Suppressor macrophage (primary cell): ENCODE measurements around the gene SASS6.
A peak's percentile ranks its signal among the peaks of the same experiment; 100 is the strongest.

Source experiments
- DNase-seq, 4 experiments: peaks; one replicate each; pipeline ENCODE4 v3.0.0-alpha.2; 2020 to 2022

The SASS6 gene

DNA sequence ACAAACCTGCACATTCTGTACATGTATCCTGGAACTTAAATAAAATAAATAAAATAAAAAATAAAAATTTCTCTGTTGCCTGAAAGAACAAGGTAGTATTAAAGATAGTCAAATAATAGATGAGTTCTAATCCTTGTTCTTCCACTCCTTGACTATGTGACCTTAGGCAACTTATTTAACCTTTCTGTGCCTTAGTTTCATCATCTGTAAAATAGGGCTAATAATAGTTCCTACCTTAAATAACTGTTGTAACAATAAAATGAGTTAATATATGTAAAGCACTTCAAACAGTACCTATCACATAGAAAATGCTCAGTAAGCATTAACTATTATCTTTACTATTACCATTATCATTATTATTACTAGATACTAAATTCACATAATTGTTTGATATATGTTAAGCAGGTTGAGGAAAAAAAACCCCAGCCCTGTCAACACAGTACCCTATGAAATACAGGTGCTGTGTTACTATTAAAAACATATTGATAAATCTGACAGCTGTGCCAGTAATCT, 23.1 kb downstream of the SASS6 start:
- DNase-seq = no peak

DNA sequence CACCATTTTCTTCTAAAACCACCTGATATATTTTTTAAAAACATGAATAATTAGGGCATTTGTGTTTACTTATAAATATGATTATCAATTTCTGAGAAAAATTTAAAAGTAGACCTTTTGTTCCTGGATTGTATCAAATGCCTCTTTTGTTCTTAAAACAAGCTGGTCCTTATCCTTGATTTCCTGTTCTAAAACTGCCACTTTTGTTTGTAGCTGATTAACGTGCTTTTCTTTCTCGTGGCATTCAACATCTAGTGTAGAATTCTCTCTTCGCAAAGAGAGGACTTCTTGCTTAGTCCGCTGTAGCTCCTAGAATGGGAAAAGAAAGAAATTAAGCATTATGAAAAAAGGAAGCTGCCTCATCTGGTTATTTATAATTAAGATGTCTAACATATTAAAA, 25.0 kb downstream of the SASS6 start:
- no peak for DNase-seq

DNA sequence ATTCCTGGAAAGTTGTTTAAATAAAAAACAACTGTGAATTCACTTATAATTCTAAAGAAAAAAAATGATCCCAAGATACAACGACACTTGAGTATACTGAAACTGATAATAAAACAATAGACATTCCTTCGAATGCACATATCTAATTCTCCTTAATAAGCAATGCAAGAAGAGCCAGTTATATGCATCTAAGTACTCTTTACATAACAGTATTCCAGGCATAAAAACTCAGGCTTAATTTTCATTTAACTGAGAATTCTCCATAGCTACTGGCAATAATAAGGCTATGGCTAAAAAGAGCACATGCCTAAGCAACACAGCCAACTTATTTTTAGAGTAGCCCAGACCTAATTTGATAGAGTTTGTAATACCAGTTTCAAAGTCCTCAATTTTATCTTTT, 31.2 kb downstream of the SASS6 start:
- no peak for DNase-seq

DNA sequence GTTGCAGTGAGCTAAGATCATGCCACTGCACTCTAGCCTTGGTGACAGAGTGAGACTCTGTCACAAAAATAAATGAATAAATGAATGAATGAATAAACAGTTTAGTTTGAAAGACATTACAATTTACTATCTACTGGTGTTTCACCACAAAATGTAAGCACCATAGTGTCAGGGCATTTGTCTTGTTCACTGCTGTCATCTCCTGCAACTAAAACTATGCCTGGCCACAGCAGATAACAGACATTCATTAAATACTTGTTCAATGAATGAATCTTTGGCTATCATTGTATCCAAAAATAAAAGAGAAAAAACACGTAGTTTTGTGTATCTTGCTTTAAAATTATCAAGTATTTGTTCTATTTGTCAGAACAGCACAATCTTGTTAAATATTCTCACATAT, 32.5 kb downstream of the SASS6 start:
- no peak for DNase-seq

DNA sequence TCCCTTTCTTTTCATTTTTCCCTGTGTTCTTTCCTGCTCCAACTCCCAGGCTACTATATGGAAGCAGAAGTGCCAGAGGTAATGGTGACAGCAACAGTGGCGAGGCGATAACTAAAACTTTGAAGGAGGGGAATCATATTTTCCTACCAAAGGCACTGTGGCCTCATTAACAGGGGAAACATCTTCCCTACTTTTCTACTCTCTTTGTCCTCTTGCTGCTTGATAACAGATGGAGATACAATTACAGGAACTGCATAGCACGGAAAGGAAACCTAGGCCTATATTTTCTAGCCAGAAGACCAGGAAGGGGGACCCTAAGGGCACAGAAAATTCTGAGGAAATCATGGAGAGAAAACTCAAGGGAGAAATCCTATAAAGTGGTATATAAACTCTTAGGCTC, 42.3 kb downstream of the SASS6 start:
- DNase-seq = no peak

DNA sequence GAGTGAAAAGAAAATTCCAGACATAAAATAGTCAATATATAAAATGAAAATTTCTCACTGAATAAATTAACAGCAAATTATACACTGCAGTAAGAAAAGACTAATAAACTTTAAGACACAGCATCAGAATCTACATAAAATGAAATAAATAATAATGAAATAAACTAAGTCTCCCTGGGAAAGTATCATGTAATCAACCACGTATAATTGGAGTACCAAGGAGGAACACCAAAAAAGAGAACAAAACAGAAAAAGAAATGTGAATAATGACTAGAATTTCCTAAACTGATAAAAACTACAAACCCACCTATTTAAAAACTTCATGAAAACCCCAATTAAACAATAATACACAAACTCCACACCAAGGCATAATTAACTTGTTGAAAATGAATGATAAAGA, 43.6 kb downstream of the SASS6 start:
- no peak for DNase-seq

DNA sequence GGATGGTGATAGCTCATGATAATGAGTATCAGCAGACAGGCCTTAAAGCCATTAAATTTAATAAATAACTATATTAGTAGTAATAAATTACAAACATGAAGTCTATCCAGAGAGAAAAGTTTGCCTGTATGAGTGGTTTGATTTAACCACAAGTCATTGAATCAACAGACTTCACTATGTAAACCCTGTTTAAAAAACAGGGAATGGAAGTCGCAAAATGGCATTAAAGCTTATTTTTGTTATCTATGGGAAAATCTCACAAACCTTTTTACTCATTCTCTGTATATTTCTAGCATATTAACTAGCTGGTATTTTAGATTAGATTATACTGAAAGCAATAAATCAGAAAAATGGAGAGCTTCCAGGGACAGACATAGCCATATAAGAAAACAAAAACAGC, 45.3 kb downstream of the SASS6 start:
- no peak for DNase-seq

DNA sequence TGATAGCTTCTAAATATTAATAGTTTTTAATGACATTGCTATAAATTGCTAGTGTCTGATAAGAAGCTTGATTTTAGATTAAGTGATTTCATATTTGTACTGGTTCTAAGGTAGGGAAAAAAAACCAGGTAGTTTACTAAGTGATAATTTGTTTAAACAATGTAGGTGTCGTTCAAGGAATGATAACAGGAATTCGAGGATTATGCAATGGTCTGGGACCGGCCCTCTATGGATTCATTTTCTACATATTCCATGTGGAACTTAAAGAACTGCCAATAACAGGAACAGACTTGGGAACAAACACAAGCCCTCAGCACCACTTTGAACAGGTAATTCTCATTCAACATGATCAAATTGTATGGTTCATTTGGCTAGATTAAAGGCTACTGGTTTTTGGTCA, 52.4 kb downstream of the SASS6 start:
- no peak for DNase-seq

DNA sequence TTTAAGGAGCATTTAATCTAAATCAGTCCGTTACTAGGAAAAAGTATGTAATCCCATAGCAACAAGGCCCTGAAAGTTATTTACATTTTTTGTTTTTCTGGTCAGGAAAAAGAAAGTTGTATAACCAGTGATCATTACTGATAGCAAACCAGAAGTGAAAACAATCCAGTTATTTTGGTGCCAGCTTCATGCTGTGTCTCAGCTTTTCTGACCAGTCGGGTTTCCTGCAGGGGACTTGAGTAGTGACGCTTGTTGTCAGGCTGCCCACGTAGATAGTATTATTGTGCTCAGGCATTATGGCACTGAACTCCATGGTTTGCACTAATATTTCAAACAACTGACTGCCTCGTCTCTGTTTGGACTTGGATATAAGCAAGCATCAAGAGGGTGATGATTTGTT, 55.2 kb downstream of the SASS6 start:
- DNase-seq = no peak

DNA sequence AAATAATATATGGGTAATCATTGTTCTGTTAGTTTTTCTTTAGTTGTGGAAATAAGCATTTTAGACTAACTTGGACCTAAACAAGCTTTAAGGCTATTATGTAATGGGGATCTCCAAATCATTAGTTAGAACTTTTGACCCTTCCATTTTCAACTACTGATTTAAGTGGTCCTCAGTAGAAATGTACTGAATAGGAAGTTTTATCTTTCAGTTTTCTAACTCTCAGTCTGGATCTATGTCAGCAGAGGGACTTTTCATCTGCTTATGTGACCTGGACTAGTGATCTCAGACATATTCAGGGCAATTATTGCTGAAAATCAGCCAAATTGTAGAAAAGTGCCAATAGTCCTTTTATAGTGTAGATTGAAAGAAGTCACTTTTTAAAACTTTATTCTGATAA, 56.0 kb downstream of the SASS6 start:
- no peak for DNase-seq

DNA sequence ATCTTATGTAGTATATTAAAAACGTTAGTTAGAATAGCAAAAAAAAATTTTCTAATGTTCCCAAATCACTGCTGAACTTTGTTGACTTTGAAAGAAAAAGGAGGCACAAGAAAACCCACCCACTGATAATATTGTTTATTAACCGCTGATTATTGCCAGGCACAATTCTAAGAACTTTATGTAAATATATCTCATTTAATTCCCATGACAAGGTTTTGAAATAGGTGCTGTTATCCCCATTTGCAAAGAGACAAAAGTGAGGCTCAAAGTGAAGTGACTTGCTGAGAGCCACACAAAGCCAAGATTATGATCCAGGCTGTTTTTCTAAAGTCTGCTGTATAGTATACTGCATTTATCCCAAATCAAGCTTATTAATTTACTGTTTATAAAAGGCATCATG, 56.4 kb downstream of the SASS6 start:
- no peak for DNase-seq

DNA sequence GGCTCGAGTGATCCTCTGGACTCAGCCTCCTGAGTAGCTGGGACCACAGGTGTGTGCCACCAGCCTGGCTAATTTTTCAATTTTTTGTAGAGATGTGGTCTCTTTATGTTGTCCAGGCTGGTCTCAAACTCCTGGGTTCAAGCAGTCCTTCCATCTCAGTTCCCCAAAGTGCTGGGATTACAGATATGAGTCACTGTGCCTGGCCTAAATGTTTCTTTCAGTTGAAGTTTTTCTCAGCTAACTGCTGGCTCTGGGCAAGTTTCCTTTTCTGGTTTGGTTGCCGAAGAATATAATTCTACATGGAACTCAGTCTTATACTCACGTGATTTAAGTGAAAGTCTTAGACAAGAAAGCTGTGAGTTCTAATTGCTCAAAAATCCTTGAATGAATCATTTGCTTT, 57.0 kb downstream of the SASS6 start:
- peak in 2 of 4 experiments; percentile 2 to 6 for DNase-seq

DNA sequence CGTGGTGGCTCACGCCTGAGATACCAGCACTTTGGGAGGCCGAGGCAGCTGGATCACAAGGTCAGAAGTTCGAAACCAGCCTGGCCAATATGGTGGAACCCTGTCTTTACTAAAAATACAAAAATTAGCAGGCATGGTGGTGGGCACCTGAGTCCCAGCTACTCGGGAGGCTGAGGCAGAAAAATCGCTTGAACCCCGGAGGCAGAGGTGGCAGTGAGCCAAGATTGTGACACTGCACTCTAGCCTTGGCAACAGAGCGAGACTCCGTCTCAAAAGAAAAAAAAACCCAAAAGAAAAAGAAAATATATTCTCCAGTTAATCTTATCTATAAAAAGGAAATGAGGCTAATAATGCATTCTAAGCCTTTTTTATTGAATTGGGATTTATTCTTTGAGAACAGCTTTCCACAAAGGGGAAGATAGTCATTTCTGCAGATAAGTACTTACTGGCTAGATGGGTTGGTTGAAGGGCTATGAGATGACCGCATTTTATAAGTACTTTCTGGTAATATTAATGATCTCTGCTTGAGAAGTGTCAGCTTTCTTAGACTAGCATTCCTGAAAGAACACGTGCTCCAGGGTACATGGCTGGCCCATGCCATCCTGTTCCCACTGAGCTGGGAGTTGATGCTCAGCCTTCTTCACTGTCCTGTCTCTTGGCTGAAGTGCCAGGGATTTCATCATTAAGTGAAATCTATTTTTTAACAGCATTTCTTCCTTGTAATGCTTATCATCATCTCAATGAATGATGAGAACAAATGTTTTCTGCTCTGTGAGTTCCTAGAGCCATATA, 57.9 kb downstream of the SASS6 start:
- no peak for DNase-seq

DNA sequence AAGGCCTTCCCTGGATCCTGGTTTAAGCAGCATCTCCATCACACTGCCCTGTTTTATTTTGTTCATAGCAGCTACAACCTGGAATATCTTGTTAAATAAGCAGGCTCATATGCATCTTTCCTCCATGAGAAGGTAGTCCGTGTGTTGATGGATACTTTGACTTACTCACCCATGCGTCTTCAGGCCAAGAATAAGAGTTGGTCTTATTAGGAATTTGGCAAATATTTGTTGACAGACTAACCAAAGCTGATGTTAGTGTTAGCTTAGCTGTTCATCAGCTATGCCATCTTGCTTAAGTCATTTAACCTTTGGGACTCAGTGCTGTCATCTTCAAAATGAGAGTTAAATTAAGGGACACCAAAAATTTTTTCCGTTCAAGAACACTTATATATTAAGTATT, 59.2 kb downstream of the SASS6 start:
- DNase-seq = no peak

DNA sequence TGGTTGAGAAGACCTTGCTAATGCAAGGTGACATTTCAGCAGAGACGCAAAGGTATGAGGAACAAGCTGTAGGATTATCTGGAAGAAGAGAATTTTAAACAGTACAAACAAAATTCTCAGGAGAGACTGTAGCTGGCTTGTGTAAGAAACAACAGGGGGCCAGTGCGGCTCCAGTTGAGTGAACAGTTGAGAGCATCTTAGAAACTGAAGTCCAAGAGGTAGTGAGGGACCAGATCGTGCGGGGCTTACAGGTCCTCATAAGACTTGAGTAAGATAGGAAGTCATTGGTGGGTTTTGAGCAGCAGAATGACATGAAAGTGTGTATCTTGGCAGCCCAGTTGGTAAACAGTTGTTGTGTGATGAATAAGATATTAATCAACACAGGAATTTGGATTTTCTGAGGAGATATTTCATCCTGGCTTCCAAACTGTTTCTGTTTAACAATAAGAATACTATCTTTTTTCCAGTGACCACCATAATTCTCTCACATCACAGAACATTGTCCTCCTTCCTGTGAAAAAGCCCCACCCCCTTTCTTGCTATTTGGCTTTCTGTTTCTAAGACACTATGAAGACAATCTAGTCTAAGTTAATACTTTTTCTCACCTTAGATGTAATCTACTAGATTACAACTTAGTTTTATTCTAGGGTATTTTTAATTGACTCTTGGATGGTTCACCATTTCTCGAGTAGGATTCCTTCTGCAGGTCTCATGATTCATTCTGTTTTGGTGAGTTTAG, 62.4 kb downstream of the SASS6 start:
- DNase-seq = no peak

DNA sequence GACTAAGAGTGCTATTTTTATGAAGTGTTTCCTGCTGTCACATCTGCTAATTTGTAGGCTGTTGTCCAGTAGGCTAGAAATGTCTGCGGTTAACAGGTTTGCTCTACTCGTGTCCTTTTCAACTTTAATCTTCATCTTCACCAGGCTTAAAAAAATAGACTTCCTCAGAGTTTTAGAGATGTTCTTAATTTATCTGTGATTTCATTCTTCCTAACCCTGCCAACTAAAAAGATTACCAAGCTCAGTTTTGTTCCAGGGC, 66.8 kb downstream of the SASS6 start:
- no peak for DNase-seq

DNA sequence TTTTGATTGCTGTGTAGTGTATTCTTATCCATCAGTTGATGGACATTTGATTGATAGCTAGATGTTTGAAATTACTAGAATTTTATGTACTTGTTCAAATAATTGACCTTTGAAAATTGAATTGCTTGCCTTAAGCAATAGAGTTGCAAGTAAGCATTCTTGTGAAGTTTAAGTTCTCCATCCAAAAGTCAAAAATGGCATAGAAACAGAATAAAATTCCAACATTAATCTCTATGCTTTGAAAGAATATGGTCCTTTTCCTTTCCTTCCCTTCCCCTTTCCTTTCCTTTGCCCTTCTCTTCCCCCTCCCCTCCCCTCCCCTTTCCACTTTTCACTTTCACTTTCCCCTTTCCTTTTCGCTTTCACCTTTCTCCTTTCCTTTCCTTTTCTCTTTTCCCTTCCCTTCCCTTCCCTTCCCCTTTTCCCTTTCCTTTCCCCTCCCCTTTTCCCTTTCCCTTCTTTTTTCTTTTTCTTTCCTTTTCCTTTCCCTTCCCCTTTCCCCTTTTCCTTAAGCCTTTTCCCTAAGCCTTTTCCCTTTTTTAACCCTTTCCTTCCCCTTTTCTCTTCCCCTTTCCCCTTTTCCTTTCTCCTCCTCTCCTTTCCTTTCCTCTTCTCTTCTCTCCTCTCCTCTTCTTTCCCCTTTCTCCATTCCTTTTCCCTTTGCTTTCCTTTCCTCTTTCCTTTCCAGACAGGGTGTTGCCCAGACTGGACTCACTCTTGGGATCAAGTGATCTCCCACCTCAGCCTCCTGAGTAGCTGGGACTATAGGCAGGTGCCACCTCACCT, 67.4 kb downstream of the SASS6 start:
- DNase-seq = no peak

DNA sequence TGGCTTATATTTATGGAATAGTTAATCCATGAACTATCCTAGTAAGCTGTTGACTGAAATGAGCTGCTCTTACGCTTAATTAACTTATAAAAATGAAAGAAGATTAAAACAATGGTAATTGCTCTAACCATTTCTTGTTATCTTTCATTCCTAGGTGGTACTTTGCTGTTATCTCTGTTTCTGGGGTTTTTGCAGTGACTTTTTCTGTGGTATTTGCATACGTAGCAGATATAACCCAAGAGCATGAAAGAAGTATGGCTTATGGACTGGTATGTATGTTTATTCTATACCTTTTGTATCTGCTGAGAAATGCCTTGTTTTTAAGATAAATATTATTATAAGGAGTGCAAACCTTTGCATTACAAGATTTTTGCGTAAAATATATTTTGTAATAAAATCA, 71.0 kb downstream of the SASS6 start:
- DNase-seq = no peak

DNA sequence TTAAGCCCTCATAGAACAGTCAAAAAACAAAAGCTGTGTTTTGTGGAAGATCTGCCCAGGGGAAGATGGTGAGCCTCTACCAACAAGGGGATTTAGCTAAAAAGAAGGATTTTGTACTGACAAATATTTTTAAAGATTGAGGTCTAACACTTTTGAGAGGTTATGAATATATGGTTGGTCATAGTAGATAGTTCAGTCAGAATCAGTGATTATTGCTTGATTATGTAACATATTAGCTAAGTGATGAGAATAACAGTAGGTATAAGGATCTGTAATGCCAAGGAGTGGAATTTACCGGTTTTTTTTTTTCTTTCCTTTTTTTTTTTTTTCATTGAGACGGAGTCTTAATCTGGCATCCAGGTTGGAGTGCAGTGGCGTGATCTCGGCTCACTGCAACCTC, 79.0 kb downstream of the SASS6 start:
- DNase-seq = no peak

DNA sequence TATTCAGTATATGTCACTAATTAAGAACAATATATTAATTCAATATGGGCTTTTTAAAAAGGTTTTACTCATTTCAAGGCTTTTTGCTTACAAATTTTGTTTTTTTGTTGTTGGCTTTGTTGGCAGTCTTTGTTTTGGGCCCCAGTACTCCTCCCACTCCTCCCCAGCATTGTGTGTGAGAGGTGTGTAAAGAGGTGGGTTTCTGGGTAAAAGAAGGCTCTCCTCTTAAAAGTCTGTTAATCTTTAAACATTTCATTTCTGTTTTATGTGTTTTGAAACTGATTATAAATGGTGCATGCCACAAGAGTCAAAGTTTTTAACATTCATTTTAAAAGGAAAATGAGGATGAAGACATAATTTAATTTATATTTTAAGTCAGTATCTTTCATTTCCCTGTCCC, 79.6 kb downstream of the SASS6 start:
- no peak for DNase-seq

DNA sequence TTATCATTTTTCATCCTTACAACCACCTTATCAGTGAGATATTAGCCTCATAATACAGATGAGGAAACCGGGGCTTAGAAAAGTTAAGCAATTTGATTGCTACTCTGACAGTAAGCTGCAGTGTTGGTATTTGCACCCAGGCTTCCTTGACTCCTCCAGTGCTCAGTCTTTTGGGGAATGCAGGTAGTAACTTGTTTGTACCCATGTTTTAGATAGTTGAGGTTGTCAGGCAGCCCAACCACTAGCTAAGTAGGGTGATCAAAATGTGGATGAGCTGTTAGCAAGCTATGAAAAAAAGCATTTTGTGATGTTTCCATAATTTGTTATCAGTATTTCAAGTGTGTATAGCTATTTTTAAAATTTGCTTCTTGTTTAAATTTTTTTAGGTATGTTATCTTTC, 80.8 kb downstream of the SASS6 start:
- DNase-seq = no peak

DNA sequence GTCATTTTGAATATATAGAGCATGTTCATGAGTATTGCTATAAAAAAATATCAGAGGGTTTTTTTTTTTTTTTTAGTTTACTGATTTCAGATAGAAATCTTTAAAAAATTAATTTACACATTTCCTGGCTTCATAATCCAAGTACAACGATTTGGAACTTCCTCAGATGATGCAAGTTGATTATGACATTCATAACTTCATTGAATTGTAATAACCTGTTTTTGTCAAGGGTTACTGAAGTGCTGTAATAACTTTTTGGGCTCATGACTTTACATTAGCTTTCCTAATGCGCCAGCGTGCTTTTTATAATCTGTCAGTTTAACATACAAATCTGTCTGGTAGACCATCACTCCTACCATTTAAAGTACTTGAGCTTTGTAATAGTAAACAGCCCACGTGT, 81.3 kb downstream of the SASS6 start:
- DNase-seq = peak in 3 of 4 experiments; percentile 2 to 63 (median 49)

DNA sequence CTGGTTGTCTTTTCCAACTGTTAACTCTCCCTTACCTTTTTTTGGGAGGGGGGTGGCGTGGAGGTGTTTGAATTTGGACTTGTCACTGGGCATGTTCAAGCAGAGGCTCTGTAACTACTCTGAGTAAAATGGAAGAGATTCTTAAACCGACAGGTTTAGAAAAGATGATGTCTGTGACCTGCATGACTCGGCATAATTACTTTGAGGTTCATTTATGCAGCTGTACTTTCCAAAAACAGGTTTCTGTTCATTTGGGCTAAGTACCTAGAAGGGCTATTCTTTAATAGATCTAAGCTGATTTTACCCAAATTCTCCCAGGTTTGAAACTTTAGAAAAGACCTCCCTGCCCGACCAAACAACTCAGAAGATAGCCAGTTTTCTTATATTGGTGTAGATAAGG, 82.6 kb downstream of the SASS6 start:
- DNase-seq = no peak

DNA sequence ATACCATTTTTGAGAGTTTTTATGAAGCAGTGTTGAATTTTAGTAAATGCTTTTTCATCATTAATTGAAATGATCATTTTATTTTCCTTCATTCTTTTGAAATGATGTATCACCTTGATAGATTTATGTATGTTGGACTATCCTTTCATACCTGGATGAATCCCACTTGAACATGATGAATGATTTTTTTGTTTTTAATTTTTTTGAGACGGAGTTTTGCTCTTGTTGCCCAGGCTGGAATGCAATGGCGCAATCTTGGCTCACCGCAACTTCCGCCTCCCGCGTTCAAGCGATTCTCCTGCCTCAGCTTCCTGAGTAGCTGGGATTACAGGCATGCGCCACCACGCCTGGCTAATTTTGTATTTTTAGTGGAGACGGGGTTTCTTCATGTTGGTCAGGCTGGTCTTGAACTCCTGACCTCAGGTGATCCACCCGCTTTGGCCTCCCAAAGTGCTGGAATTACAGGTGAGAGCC, 85.5 kb downstream of the SASS6 start:
- DNase-seq = peak in 3 of 4 experiments; percentile 10 to 58 (median 20)
